H1 (cell line): ENCODE results near the gene HTR3C. TPM values are rescaled to one million over a fixed set of nuclear protein-coding genes. Genes with fewer than 3 reads are reported as not detected.

Source experiments
- CTCF ChIA-PET: fragments of 300-600 bp; sonication (Branson Sonifier 250); formaldehyde crosslinking; loops from one replicate; lab custom pipeline; 2021; ENCODE audit not compliant: partially characterized antibody; lab: Charles Lee
- POLR2A ChIA-PET: fragments of 300-600 bp; sonication (Branson Sonifier 250); formaldehyde crosslinking; loops from one replicate; lab custom pipeline; 2021; ENCODE audit warnings: inconsistent platforms; ENCODE audit not compliant: partially characterized antibody; lab: Charles Lee
- DNase-seq, 2 experiments: peaks; one replicate each; pipeline versions ENCODE4 v3.0.0 to v3.0.0-alpha.2; 2010 to 2022; ENCODE audit warnings: low spot score in 2 of 2, low read depth in 1 of 2, mixed read lengths in 1 of 2
- FAIRE-seq: peaks from 2 replicates; lab custom pipeline; 2011; peaks lifted over from hg19 to GRCh38; lab: Jason Lieb, UNC
- H2AFZ ChIP-seq: 2 replicates; pipeline ENCODE4 v1.8.1; 2012; ENCODE audit warnings: low read length, inconsistent platforms
- H2AK5ac ChIP-seq: 2 replicates; pipeline ENCODE4 v1.6.1; 2013; ENCODE audit warnings: low read depth, low read length
- H2BK120ac ChIP-seq: replicated peaks from 2 replicates; pipeline ENCODE3; 2013; ENCODE audit warnings: low read depth, low read length, inconsistent platforms
- H2BK12ac ChIP-seq: 2 replicates; pipeline ENCODE4 v1.6.1; 2013; ENCODE audit warnings: low read depth, low read length
- H2BK15ac ChIP-seq: 2 replicates; pipeline ENCODE4 v1.6.1; 2013; ENCODE audit warnings: low read length
- H2BK20ac ChIP-seq: 2 replicates; pipeline ENCODE4 v1.6.1; 2013; ENCODE audit warnings: low read length
- H2BK5ac ChIP-seq: 2 replicates; pipeline ENCODE4 v1.6.1; 2013; ENCODE audit warnings: low read depth, low read length
- H3K14ac ChIP-seq: 2 replicates; pipeline ENCODE4 v1.6.1; 2013; ENCODE audit warnings: inconsistent platforms; ENCODE audit not compliant: insufficient read length
- H3K18ac ChIP-seq: 2 replicates; pipeline ENCODE4 v1.6.1; 2013; ENCODE audit warnings: low read length; ENCODE audit errors: extremely low read depth
- H3K23ac ChIP-seq: 2 replicates; pipeline ENCODE4 v1.6.1; 2013; ENCODE audit warnings: inconsistent platforms; ENCODE audit not compliant: insufficient read length
- H3K23me2 ChIP-seq: 2 replicates; pipeline ENCODE4 v1.6.1; 2013; ENCODE audit warnings: low read depth, low read length
- H3K27ac ChIP-seq: 2 replicates; pipeline ENCODE4 v1.6.1; 2011; ENCODE audit warnings: low read depth, low read length, inconsistent platforms
- H3K27me3 ChIP-seq, 4 experiments: replicated peaks in 1 of 4; 1 replicate in 1 of 4; 2 replicates in 3 of 4; pipeline versions ENCODE4 v1.6.1 to v1.8.1; 2011 to 2013; ENCODE audit warnings: low read length in 3 of 4, mild to moderate bottlenecking in 3 of 4, inconsistent platforms in 2 of 4, mixed read lengths in 2 of 4, moderate library complexity in 1 of 4; ENCODE audit not compliant: control insufficient read depth in 3 of 4, insufficient read depth in 3 of 4; ENCODE audit errors: extremely low read depth in 1 of 4
- H3K36me3 ChIP-seq, 4 experiments: 2 replicates each; pipeline versions ENCODE4 v1.6.1 to v1.8.1; 2011 to 2013; ENCODE audit warnings: mild to moderate bottlenecking in 4 of 4, low read length in 3 of 4, moderate library complexity in 2 of 4, control low read depth in 1 of 4, inconsistent platforms in 1 of 4; ENCODE audit not compliant: insufficient read depth in 4 of 4, control insufficient read depth in 2 of 4
- H3K4ac ChIP-seq: replicated peaks from 2 replicates; pipeline ENCODE3; 2013; ENCODE audit warnings: low read length, low read depth, mixed read lengths, inconsistent platforms; ENCODE audit not compliant: insufficient read length
- H3K4me1 ChIP-seq, 4 experiments: replicated peaks in 1 of 4; 1 replicate in 1 of 4; 2 replicates in 3 of 4; pipeline versions ENCODE4 v1.6.1 to v1.8.1; 2011 to 2013; ENCODE audit warnings: low read length in 3 of 4, inconsistent platforms in 2 of 4, mixed read lengths in 1 of 4; ENCODE audit not compliant: insufficient read depth in 4 of 4, control insufficient read depth in 3 of 4
- H3K4me2 ChIP-seq, 2 experiments: 2 replicates each; pipeline versions ENCODE4 v1.6.1 to v1.8.1; 2011 to 2013; ENCODE audit warnings: low read depth in 2 of 2, low read length in 2 of 2, control low read depth in 1 of 2, inconsistent platforms in 1 of 2, mild to moderate bottlenecking in 1 of 2; ENCODE audit not compliant: insufficient read depth in 1 of 2
- H3K4me3 ChIP-seq, 4 experiments: fragments of 200-600, 300-600 bp in 1 of 4; sonication (generic), shearing (Covaris generic), sonication (Bioruptor Twin) in 1 of 4; 2 replicates each; pipeline versions ENCODE4 v1.5.1 to v1.8.1; 2011 to 2016; ENCODE audit warnings: low read length in 4 of 4, low read depth in 3 of 4, control low read depth in 2 of 4, inconsistent platforms in 2 of 4, mild to moderate bottlenecking in 2 of 4, mixed read lengths in 1 of 4, moderate library complexity in 1 of 4; ENCODE audit not compliant: insufficient read depth in 2 of 4; ENCODE audit errors: extremely low read depth in 1 of 4
- H3K56ac ChIP-seq: replicated peaks from 2 replicates; pipeline ENCODE3; 2013; ENCODE audit warnings: low read depth, mild to moderate bottlenecking, mixed read lengths, low read length, inconsistent platforms; ENCODE audit not compliant: insufficient read length
- H3K79me1 ChIP-seq: 2 replicates; pipeline ENCODE4 v1.6.1; 2013; ENCODE audit warnings: low read depth, low read length, control low read depth
- H3K79me2 ChIP-seq, 2 experiments: 2 replicates each; pipeline versions ENCODE4 v1.6.1 to v1.8.1; 2012 to 2013; ENCODE audit warnings: low read length in 2 of 2, mild to moderate bottlenecking in 2 of 2, inconsistent platforms in 1 of 2; ENCODE audit not compliant: insufficient read depth in 2 of 2, control insufficient read depth in 1 of 2
- H3K9ac ChIP-seq, 4 experiments: replicated peaks in 1 of 4; 1 replicate in 1 of 4; 2 replicates in 3 of 4; pipeline versions ENCODE4 v1.6.1 to v1.8.1; 2011 to 2013; ENCODE audit warnings: low read depth in 3 of 4, low read length in 3 of 4, control low read depth in 2 of 4, mild to moderate bottlenecking in 2 of 4, moderate library complexity in 2 of 4, inconsistent platforms in 1 of 4; ENCODE audit errors: extremely low read depth in 1 of 4
- H3K9me3 ChIP-seq, 2 experiments: 2 replicates each; pipeline versions ENCODE4 v1.6.1 to v1.8.1; 2012 to 2013; ENCODE audit warnings: mild to moderate bottlenecking in 2 of 2, moderate library complexity in 2 of 2, control low read depth in 1 of 2, inconsistent platforms in 1 of 2, low read depth in 1 of 2, low read length in 1 of 2, mixed read lengths in 1 of 2; ENCODE audit not compliant: insufficient read depth in 2 of 2
- H4K20me1 ChIP-seq, 2 experiments: replicated peaks in 1 of 2; 2 replicates each; pipeline versions ENCODE3 to v1.8.1; 2011 to 2013; ENCODE audit warnings: inconsistent platforms in 2 of 2, low read length in 2 of 2, mild to moderate bottlenecking in 1 of 2; ENCODE audit not compliant: insufficient read depth in 2 of 2, control insufficient read depth in 1 of 2
- H4K5ac ChIP-seq: 2 replicates; pipeline ENCODE4 v1.6.1; 2013; ENCODE audit warnings: low read length, low read depth, mixed read lengths, inconsistent platforms; ENCODE audit not compliant: insufficient read length
- H4K8ac ChIP-seq: 2 replicates; pipeline ENCODE4 v1.8.0; 2013; ENCODE audit warnings: mild to moderate bottlenecking, moderate library complexity, low read length, inconsistent platforms; ENCODE audit not compliant: insufficient read depth; ENCODE audit errors: extremely low read depth
- H4K91ac ChIP-seq: replicated peaks from 2 replicates; pipeline ENCODE3; 2013; ENCODE audit warnings: low read length, mixed read lengths, inconsistent platforms; ENCODE audit not compliant: insufficient read length
- CTCF ChIP-seq, 3 experiments: IDR thresholded peaks; 1 replicate in 2 of 3; 2 replicates in 1 of 3; pipeline versions ENCODE4 v1.5.1 to v1.6.1; 2011; ENCODE audit warnings: low read length in 3 of 3, mild to moderate bottlenecking in 3 of 3, inconsistent platforms in 2 of 3, low read depth in 1 of 3, moderate library complexity in 1 of 3; ENCODE audit not compliant: insufficient read depth in 1 of 3; ENCODE audit errors: control extremely low read depth in 1 of 3
- POLR2AphosphoS5 ChIP-seq: IDR thresholded peaks from 2 replicates; pipeline ENCODE4 v1.6.1; 2011; ENCODE audit warnings: low read depth, low read length
- RFX5 ChIP-seq: IDR thresholded peaks from 2 replicates; pipeline ENCODE4 v1.6.1; 2011; ENCODE audit warnings: low read depth, low read length, improper control_type of control experiment, borderline replicate concordance
- SIRT6 ChIP-seq: IDR thresholded peaks from one replicate; pipeline ENCODE4 v1.7.1; 2012; ENCODE audit warnings: low read length, inconsistent platforms
- SP4 ChIP-seq: IDR thresholded peaks from 2 replicates; pipeline ENCODE4 v1.6.1; 2012; ENCODE audit warnings: low read length, inconsistent platforms
- WGBS, 2 experiments: shearing (Covaris generic) in 1 of 2; methylation state at CpG; one replicate each; pipeline versions ENCODE4 v1.1.6 to v1.1.7; 2013 to 2015; ENCODE audit warnings: low lambda C conversion rate in 2 of 2, mixed read lengths in 2 of 2, inconsistent platforms in 1 of 2, low coverage in 1 of 2, missing lambda C conversion rate in 1 of 2; ENCODE audit not compliant: insufficient replicate concordance in 2 of 2, insufficient coverage in 1 of 2, insufficient read length in 1 of 2; ENCODE audit errors: extremely low coverage in 1 of 2, missing lambda C conversion rate in 1 of 2; 5-methylcytosine and 5-hydroxymethylcytosine counted together
- polyA plus RNA-seq, 7 experiments: library from polyadenylated mRNA; depleted of rRNA in 3 of 7; stranded (reverse) in 5 of 7; unstranded in 2 of 7; fragments of >200 nt in 5 of 7; fragments of 200-250 nt in 2 of 7; gene quantifications; 1 replicate in 5 of 7; 2 replicates in 1 of 7; 4 replicates in 1 of 7; pipeline versions ENCODE4 v1.2.1 to v1.2.3, GENCODE V29; 2011 to 2013; ENCODE audit warnings: missing spikeins in 2 of 7, mixed read lengths in 2 of 7
- total RNA-seq: library from RNA; stranded (reverse); fragmentation: NEBNext Ultra II Directional; extraction: Animal tissue kit (Norgen Biotek cat#: 25700); gene quantifications from 2 replicates; pipeline ENCODE4 v1.2.1, GENCODE V29; 2021

Gene HTR3C
- total and polyA plus RNA-seq, 2 of the 8 experiments (the other 6 are each of a cell fraction or from before 2014, with no cell fraction given): 0.03 TPM; not detected in 1

GRCh38 chr3:184031187-184031792, 21.6 kb upstream of the HTR3C start, which contains the start of gene HTR3D:
HTR3D (plus strand) TSS chr3:184031742; CDS start chr3:184031742, 0 bp downstream.
- CTCF ChIA-PET: no interaction called here
- no peak within 1 kb of the TSS for H3K4ac ChIP-seq
- FAIRE-seq: no peak
- H3K4me1 ChIP-seq: no peaks in the 10 kb centered on the region
- no peaks in the 10 kb centered on the region for H3K23me2 ChIP-seq
- no peak within 1 kb of the TSS for H3K27ac ChIP-seq
- H3K9me3 ChIP-seq: no peaks in the 10 kb centered on the region
- H2BK15ac ChIP-seq: no peak within 1 kb of the TSS
- no peak for TF ChIP-seq RFX5
- TF ChIP-seq SP4: no peak
- TF ChIP-seq CTCF (IDR thresholded peaks at IDR 0.05; ENCODE audit: control extremely low read depth in 1 of 3, insufficient read depth in 1 of 3, low read depth in 1 of 3, low read length in 3 of 3): no peak
- no peak for TF ChIP-seq SIRT6
- no peak for TF ChIP-seq POLR2AphosphoS5
- H2BK20ac ChIP-seq: no peak within 1 kb of the TSS
- no peak within 1 kb of the TSS for H3K14ac ChIP-seq
- H4K20me1 ChIP-seq: peaks cover 0 to 1% of the 10 kb centered on the region in 2 experiments
- H4K5ac ChIP-seq: no peak within 1 kb of the TSS
- H3K79me2 ChIP-seq: no peaks in the 10 kb centered on the region
- no peak within 1 kb of the TSS for H2BK120ac ChIP-seq
- H3K9ac ChIP-seq: no peak within 1 kb of the TSS
- no peak within 1 kb of the TSS for H2BK12ac ChIP-seq
- WGBS, 2 experiments: 86% methylated on average over 4 of the region's 4 CpGs; no CpG with 5 or more reads in 1 of the 2 experiments
- H3K18ac ChIP-seq: no peak within 1 kb of the TSS
- H3K56ac ChIP-seq: no peak within 1 kb of the TSS
- H3K79me1 ChIP-seq: no peaks in the 10 kb centered on the region
- DNase-seq: no peak
- no peaks in the 10 kb centered on the region for H3K27me3 ChIP-seq
- H2AFZ ChIP-seq: no peak within 1 kb of the TSS
- H3K4me2 ChIP-seq: no peak within 1 kb of the TSS
- H3K36me3 ChIP-seq: no peaks in the 10 kb centered on the region; a peak in 1 of 8 replicates
- no peak within 1 kb of the TSS for H2BK5ac ChIP-seq
- no peak within 1 kb of the TSS for H2AK5ac ChIP-seq
- H4K8ac ChIP-seq: no peak within 1 kb of the TSS
- H3K4me3 ChIP-seq: no peak within 1 kb of the TSS
- no peak within 1 kb of the TSS for H4K91ac ChIP-seq
- POLR2A ChIA-PET: no interaction called here
- H3K23ac ChIP-seq: no peak within 1 kb of the TSS
